ENCODE data around the gene RANBP9. TPM values are rescaled to one million over a fixed set of nuclear protein-coding genes. Genes with fewer than 3 reads are reported as not detected.

Gene RANBP9
- total RNA-seq, 2 donors from 2014 or later, result 27.2 to 35.0 TPM

DNA sequence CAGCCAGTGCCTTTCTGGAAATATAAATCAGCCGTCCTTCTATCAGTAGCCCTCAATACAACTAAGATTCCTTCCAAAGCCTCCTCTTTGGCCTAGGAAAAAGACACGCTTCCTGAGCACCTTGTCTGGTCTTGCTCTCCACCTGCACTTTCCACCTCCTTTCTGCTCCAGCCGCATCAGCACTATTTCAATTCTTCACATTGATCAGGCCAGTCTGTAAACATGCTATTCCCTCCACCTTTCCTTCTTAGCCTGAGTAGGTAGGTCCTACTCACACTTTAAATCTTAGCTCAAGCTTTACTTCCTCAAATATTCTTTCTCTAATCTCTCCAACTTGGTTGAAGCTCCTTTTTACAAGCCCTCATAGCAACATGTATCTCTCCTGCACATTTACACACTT lies 11.4 kb downstream of the RANBP9 start:
- Histone ChIP-seq H3K9me3 (no peaks in the 10 kb centered on the region), H3K36me3 (no peaks in the 10 kb centered on the region)
- intact Hi-C loops (cut with DNase I), result no loop called here

GRCh38 chr6:13698715-13699114 lies 12.9 kb downstream of the RANBP9 start:
- H3K4me3 ChIP-seq, result no peak overlapping the region
- H3K27ac ChIP-seq, result no peak overlapping the region
- peaks cover 6% of the 10 kb centered on the region for H3K4me1 ChIP-seq
- intact Hi-C loops (cut with DNase I), result no loop called here
- H3K9ac ChIP-seq (ENCODE audit: low read depth in 2 of 2, low read length in 2 of 2), result no peak overlapping the region
- TF ChIP-seq, protein P1, sequence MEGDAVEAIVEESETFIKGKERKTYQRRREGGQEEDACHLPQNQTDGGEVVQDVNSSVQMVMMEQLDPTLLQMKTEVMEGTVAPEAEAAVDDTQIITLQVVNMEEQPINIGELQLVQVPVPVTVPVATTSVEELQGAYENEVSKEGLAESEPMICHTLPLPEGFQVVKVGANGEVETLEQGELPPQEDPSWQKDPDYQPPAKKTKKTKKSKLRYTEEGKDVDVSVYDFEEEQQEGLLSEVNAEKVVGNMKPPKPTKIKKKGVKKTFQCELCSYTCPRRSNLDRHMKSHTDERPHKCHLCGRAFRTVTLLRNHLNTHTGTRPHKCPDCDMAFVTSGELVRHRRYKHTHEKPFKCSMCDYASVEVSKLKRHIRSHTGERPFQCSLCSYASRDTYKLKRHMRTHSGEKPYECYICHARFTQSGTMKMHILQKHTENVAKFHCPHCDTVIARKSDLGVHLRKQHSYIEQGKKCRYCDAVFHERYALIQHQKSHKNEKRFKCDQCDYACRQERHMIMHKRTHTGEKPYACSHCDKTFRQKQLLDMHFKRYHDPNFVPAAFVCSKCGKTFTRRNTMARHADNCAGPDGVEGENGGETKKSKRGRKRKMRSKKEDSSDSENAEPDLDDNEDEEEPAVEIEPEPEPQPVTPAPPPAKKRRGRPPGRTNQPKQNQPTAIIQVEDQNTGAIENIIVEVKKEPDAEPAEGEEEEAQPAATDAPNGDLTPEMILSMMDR (IDR thresholded peaks at IDR 0.05), result no peak
- H3K36me3 ChIP-seq, result no peaks in the 10 kb centered on the region
- no peak for DNase-seq
- no peaks in the 10 kb centered on the region for H3K9me3 ChIP-seq
- H3K27me3 ChIP-seq, result no peaks in the 10 kb centered on the region

More for the DNA sequence above, 11.4 kb downstream of the RANBP9 start:
- Histone ChIP-seq H3K9ac (ENCODE audit: low read depth in 2 of 2, low read length in 2 of 2) (no peak overlapping the region), H3K27ac (no peak overlapping the region), H3K27me3 (no peaks in the 10 kb centered on the region), H3K4me1 (peaks cover 12% of the 10 kb centered on the region), H3K4me3 (no peak overlapping the region)
- TF ChIP-seq, protein P1 (IDR thresholded peaks at IDR 0.05), result no peak
- no peak for DNase-seq

DNA sequence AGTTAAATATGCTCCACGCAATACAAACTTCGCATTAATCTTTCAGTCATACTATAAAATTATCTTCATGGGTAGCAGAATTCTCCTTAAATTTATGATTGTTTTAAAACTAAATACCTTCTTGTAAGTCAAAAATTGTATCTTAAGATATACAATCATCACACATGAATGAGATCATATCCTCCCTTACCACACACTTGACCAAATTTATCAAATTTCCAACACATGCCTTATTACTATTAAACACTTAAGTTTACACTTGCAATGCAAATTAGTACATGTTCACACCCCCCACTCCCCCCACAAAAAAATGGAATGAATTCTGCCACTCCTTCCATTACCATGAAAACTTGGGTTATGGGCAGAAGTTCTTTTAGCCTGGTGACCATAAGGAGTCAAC lies 13.8 kb downstream of the RANBP9 start:
- no peak for DNase-seq
- no peaks in the 10 kb centered on the region for H3K36me3 ChIP-seq
- intact Hi-C loops (cut with DNase I), result no loop called here
- no peak overlapping the region for H3K27ac ChIP-seq
- no peaks in the 10 kb centered on the region for H3K27me3 ChIP-seq
- no peak overlapping the region for H3K4me3 ChIP-seq
- TF ChIP-seq, protein P1 (IDR thresholded peaks at IDR 0.05), result no peak
- H3K4me1 ChIP-seq, result peaks cover 5% of the 10 kb centered on the region
- no peak overlapping the region for H3K9ac ChIP-seq (ENCODE audit: low read depth in 2 of 2, low read length in 2 of 2)
- H3K9me3 ChIP-seq, result no peaks in the 10 kb centered on the region

DNA sequence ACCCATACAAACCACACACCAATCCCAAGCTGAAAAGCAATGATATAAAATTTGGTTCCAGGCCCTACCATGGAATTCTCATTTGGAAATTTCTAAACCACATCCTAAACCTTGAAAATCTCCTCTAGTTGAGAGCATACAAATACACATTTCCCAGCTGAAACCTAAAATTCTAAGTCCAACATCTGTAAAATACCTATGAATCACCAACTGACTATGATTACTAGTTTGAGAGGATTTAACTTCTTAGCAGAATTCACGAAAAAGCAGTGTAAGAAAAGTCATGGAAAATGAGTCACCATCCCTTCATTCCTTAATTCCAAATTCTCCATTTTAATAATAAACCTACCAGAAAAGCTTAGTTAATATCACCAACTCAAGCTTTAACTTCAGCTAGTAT lies 15.4 kb downstream of the RANBP9 start:
- Histone ChIP-seq H3K27ac (no peak overlapping the region), H3K4me3 (no peak overlapping the region), H3K9me3 (no peaks in the 10 kb centered on the region), H3K4me1 (no peaks in the 10 kb centered on the region), H3K27me3 (no peaks in the 10 kb centered on the region), H3K36me3 (no peaks in the 10 kb centered on the region), H3K9ac (ENCODE audit: low read depth in 2 of 2, low read length in 2 of 2) (no peak overlapping the region)
- TF ChIP-seq, protein P1 (IDR thresholded peaks at IDR 0.05), result no peak
- intact Hi-C loops (cut with DNase I), result no loop called here
- DNase-seq, result no peak

- no peak overlapping the region for H3K4me3 ChIP-seq
- DNase-seq, result no peak
- no peak overlapping the region for H3K9ac ChIP-seq (ENCODE audit: low read depth in 2 of 2, low read length in 2 of 2)
- H3K27me3 ChIP-seq, result no peaks in the 10 kb centered on the region
- TF ChIP-seq, protein P1 (IDR thresholded peaks at IDR 0.05), result no peak
- H3K27ac ChIP-seq, result no peak overlapping the region
- H3K9me3 ChIP-seq, result no peaks in the 10 kb centered on the region
- intact Hi-C loops (cut with DNase I), result no loop called here
- no peaks in the 10 kb centered on the region for H3K36me3 ChIP-seq
- peaks cover 7% of the 10 kb centered on the region for H3K4me1 ChIP-seq
These were observed 16.4 kb downstream of the RANBP9 start for GRCh38 chr6:13695252-13695651.

- no peaks in the 10 kb centered on the region for H3K9me3 ChIP-seq
- TF ChIP-seq, protein P1 (IDR thresholded peaks at IDR 0.05), result no peak
- H3K36me3 ChIP-seq, result no peaks in the 10 kb centered on the region
- H3K27ac ChIP-seq, result no peak overlapping the region
- peaks cover 8% of the 10 kb centered on the region for H3K4me1 ChIP-seq
- no peak overlapping the region for H3K4me3 ChIP-seq
- DNase-seq, result no peak
- intact Hi-C loops (cut with DNase I), result no loop called here
- no peaks in the 10 kb centered on the region for H3K27me3 ChIP-seq
- H3K9ac ChIP-seq (ENCODE audit: low read depth in 2 of 2, low read length in 2 of 2), result no peak overlapping the region
These were observed 17.1 kb downstream of the RANBP9 start for GRCh38 chr6:13694562-13694961.
